Stimulated activated CD8-positive, alpha-beta memory T cell treated with anti-CD3 and anti-CD28 coated beads, Interleukin-4, amount 100 ng/mL, for 48 hours (primary cell): ENCODE data around the gene DCAF16.

ENCODE experiments used
- DNase-seq: peaks from one replicate; pipeline ENCODE4 v3.0.0-alpha.2; 2020

The DCAF16 gene

DNA sequence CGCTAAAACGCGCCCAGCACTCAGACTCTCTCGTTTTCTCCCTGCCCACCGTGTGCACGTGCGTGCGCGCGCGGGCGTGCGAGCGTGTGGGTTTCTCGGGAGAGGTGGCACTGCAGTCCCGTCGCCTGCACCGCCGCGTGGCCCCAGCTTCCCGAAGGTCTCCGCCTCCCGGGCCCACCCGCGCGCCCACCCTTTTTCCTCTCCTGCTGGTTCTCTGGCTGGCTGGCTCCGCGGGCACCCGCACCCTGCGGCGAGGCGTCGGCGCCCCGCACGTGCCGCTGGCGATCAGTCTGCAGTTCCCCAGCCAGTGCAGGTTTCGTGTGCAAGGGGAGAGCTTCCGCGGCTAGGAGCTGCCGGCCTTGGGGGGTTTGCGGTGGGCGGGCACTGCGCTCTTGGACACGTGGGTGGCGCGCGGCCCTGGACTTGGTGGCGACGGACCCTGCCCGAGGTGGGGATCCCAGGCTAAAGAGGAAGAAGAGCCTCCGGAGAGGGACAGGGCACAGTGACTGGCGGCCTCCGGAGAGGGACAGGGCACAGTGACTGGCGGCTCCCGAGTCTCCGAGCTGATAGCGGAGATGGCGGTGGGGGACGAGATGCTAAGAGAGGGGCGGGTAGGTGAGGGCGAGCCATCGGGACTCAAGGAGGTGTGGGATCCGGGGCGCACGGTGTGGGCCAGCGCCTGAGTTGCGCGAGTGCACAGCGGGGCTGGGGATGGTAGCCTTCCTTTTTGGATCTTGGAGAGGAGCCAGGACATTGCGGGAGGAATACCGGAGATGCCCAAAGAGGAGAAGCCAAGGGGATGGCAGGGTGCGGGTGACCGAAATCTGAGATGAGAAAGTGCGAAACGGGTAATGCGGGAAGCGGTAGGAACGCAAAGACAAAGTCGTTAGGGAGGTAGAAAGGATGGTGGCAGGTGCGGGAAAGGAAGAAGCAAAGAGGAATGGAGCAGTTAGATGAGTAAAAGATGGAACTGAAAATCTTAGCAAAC is 29.0 kb downstream of the DCAF16 start, which contains the start of gene FAM184B:
TSS of gene FAM184B (minus strand) at position 322 of the 988 bp plus-strand sequence. CDS start 322 bp downstream, outside the sequence.
- DNase-seq = no peak

DNA sequence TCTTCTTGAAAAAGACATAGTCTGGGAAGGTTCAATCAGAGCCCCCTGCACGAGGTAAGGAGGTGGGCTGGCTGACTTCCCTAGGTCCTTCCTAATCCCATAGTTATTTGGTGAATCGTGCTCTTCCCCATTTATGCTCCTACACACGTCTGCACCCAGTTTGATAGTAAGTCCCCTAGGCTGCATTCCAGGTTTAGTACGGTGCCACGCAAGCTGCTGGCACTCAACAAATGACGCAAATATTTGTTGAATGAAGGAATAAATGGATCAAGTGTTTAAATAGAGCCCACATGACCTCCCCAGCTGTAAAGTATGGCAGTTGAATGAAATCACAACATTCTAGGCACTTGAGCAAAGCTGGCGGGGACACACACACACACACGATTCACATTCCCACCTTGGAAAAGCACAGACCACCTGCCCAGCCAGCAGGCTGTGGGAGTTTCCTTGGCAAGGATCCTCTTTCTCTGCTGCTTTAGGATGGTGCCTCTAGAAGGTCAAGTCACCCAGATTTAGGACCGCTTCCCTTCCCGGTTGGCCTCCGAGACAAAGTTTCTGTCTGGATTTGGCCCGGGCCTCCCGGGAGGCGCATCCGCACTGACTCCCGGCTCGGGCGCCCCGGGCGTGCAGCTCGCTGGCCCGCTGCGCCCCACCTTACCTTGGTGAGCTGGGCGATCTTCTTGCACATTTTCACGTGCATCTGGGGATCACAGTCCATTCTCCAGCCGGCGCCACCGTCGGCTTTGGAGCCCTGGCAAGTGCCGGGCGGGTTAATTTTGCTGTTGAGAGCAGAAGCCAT is 29.9 kb downstream of the DCAF16 start:
- no peak for DNase-seq

DNA sequence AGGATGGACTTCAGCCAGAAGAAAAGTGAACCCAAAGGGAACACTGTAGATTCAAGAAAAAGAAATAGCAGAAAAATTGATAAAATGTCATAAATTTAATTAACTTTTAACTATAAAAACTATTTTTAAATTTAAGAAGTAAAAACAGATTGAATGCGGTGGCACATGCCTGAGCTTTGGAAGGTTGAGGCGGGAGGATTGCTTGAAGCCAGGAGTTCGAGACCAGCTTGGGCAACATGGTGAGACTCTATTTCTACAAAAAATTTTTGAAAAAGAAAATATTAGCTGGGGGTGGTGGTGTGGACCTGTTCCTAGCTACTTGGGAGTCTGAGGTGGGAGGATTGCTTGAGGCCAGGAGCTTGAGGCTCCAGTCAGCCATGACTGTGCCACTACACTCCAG is 32.1 kb downstream of the DCAF16 start:
- no peak for DNase-seq

DNA sequence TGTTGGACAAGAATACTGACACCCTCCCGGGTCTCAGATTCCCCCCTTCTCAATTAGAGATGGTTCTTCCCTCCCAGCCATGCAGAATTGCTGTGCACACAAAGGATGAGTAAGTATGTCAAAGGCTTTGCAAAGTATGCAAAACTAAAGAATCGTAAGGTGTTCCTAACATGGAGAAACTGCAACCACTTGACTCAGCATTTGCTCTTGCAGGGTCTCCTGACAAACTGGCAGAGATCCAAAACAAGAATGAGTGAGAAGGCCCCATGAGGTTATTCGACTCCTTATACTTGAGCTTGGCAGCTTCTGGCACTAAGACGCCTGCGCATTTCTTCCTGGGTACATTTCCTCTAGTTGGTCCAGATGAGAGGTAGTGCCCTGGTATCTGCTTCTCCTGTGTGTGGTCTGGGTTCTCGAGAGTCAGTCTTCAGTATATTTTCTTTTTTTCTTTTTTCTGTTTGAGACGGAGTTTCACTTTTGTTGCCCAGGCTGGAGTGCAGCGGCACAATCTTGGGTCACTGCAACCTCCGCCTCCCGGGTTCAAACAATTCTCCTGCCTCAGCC is 37.3 kb downstream of the DCAF16 start:
- DNase-seq = no peak

DNA sequence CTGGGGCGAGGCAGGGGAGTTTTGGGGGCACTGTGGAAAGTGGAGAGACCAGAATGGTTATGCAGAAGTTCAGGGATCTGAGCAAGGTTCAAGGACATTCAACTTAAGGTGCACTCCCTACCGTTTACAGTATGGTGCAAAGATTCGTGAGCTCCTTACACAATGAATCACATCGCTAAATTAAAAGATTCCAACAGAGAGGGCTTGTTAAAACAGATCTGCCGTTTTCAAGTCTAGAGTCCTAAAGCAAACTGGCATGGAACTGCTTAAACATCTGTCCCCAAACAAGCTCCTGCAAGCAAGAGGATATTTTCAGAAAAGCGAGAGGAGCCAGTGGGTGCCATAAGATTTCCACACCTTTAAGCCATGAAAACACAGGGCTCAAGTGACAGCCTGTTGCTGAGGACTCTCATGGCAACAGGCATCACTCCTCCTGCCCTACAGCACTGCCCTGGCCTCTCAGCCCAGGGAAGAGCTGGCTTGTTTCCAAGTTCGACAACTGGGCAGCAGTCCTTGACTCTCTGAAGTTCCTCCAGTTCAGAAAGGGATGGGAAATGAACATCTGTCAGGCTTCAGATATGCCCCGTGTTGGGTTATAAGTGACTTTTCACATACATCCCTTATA is 39.2 kb downstream of the DCAF16 start:
- DNase-seq = no peak

DNA sequence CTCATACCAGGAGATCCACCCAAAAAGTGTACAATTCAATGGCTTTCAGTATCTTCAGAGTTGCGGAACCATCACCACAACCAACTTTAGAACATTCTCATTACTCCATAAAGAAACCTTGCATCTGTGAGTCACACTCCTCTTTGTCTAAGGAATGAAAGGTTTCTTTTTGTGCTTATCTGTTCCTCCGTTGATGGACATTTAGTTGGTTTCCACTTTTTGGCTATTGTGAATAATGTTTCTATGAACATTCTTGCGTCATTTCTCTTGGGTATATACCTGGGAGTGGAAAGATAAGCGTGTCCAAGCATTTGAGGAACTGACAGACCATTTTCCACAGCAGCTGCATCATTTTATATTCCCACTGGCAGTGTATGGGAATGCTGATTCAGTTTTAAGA is 39.7 kb downstream of the DCAF16 start:
- no peak for DNase-seq

DNA sequence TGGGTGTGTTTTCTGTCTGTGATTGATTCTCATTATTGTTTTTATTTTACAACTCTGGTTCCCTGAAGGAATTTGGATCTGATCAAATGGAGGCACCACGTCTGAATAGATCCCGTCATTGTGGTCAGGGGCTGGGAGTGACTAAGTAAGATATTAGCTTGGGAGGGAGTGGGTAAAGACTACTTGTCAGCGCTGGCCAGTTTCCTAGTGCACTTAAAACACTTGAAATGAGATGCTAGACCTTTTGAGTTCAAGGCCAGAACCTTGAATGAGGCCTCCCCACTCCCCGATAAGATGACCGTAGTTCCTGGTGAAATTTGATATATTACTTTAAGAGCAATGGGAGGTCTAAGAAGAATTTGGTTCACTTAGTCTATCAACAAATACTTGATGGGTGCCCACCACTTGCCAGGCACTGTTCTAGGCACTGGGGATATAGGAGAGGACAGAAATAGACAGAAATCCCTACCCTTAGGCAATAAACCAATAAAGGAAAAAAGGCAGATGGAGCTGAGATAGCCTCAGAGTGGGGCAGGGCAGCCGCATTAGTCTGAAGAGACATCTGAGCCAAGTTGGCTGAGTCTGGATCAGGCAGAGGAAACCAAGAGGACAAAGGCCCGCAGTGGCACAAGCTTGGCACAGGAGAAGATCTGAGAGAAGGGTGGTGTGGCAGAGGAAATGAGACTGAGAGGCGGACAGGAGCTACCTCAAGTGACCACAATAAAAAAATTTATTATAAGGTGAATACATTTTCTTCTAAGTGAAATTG is 41.0 kb downstream of the DCAF16 start:
- no peak for DNase-seq

DNA sequence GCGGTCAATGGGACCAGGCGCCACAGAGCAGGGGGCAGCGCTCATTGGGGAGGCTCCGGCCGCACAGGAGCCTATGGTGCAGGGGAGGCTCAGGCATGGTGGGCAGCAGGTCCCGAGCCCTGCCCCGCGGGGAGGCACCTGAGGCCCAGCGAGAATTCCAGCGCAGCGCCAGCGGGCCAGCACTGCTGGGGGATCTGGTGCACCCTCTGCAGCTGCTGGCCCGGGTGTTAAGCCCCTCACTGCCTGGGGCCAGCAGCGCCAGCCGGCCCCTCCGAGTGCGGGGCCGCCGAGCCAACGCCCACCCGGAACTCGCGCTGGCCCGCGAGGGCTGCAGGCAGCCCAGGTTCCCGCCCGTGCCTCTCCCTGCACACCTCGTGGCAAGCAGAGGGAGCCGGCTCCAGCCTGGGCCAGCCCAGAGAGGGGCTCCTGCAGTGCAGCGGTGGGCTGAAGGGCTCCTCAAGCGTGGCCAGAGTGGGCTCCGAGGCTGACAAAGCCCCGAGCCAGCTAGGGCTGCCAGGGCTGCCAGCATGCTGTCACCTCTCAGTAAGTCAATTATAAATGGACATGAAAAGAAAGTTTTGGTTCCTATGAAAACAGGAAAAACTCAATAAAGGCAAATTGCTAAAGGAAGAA is 43.6 kb downstream of the DCAF16 start:
- DNase-seq = no peak

DNA sequence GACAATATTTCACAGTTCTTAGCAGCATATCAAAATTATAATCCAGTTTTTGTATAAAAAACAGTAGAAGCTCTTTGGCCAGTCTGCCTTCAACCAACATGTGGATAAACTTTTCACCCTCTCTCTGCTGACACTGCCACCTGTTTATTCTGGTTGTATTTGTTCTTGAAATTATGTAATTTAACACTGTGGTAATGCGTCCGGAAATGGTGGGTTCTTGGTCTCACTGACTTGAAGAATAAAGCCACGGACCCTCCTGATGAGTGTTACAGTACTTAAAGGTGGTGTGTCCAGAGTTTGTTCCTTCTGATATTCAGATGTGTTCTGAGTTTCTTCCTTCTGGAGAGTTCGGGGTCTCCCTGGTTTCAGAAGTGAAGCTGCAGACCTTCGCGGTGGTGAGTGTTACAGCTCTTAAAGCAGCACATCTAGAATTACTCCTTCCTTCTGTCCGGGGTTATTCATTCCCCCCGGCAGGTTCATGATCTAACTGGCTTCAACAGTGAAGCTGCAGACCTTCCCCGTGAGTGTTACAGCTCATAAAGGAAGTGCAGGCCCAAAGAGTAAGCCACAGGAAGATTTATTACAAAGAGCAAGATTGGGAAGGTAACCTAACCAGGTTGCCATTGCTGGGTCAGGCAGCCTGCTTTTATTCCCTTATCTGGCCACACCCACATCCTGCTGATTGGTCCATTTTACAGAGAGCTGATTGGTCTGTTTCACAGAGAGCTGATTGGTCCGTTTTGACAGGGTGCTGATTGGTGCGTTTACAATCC is 44.9 kb downstream of the DCAF16 start:
- DNase-seq = no peak

DNA sequence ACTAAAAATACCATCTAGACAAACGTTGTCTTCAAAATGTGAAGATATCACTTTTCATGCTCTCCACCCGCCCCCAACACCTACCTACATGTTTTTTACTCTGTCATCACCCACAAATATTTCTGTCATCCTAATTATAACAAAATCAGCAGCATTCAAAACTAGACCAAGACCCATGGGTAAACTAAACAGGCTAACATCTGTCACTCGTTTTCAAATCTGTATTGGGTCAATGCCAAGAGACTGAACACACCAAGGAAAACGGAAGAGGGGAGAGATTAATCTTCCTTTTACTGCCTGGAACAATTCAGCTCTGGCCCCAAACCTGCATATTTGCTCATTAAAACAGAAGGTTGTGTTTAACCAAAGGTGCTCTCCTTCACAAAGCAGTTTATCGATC is 46.6 kb downstream of the DCAF16 start:
- no peak for DNase-seq

DNA sequence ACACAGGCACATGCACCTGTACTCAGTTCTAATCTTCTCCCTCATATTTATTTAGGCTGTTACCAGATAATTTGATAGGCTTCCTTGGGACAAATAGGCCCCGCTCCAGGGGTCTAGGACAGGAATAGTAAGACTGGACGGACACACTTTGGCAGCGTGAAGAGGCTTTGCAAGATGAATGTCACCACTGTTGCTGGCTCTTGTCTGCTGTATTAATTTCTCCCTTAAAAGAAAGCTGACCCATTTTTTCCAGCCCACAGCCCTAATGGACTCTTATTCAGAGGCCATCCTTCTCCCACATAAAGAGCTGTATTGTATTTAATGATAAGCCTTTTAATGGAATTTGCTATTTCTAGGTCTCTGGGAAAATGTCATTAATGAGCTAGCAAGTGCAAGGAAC is 47.1 kb downstream of the DCAF16 start:
- no peak for DNase-seq

DNA sequence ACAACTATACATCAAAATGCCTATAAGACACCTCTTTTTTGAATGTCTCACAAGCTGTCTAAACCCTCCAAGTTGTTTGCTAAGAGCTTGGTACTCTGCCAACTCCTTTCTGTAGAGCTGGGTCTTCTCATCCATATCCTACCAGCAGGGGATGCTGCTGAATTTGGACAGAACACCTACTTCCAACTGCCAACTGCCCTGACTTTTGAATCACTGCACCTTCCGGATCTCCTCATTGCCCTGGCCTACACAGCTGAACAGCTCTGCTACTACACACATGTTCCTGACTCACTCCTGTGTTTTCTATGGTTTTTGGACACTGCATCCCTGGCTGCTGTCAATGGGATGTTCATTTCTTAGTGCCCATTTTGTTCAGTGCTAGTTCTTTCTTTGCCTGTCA is 47.8 kb downstream of the DCAF16 start:
- no peak for DNase-seq

DNA sequence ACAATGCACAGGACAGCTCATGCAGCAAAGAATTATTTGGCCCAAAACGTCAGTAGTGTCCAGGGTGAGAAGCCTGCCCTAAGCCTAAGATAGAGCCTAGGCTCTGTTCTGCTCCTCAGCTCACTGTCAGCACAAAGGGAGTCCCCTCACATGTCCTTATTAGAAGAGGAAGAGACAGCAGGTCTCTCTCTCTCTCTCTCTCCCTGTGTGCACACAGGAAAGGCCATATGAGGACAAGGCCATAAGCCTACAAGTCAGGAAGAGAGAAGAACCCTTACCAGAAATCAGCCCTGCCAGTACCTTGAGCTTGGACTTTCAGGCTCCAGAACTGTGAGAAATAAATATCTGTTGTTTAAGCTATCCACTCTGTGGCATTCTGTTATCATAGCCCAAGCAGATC is 49.5 kb downstream of the DCAF16 start:
- no peak for DNase-seq

DNA sequence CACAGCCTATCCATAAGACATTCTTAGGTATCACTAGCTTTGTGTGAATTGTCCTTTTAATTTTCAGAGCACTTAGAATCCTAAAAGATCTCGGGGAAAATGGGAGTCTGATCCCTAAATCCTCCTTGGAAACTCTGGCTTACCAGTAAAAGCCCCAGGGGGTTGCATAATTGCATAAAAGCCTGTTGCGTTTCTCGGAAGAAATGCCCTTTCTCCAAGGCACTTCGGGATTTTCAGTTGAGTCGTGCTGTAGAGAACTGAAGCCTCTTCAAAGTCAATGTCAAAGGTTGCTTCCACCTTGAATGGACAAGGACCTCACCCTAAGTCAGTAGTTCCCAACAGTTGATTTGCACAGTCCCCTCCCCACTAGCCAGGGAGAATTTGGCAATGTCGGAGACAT is 49.9 kb downstream of the DCAF16 start:
- DNase-seq = no peak

DNA sequence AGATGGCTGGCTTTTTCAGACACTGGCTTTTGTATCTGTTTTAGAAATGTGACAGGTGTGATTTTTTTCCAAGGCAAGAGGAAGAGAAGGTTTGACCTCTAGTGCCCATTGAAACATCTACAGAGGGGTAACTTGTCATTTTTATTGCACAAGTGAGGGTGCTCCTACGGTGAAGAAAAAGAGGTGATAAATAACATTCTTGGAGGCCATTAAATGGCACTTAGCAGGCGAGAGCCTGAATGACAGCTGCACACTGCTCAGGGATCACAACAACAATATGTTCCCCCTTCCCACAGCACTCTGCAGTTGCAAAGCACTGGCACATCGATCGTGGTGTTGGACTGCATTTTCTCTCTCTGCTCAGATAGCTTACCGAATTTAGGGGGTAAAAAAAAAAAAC is 52.1 kb downstream of the DCAF16 start:
- DNase-seq = no peak

DNA sequence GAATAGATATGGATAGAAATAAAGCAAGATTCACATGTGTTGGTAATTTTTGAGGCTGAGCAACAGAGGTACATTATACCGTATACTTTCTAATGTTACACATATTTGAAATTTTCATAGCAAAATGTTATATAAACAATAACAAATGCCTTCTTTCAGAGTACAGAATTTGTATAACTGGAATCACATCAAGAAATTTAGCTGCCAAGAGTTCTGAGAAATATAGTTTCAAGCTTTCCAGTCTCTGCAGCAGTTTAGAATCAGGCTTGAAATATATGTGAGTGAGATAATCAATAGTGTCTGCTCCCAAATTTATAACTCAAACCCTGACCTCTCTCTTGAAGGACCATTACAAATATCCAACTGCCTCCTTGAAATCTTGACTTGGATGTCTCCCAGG is 52.9 kb downstream of the DCAF16 start:
- no peak for DNase-seq

DNA sequence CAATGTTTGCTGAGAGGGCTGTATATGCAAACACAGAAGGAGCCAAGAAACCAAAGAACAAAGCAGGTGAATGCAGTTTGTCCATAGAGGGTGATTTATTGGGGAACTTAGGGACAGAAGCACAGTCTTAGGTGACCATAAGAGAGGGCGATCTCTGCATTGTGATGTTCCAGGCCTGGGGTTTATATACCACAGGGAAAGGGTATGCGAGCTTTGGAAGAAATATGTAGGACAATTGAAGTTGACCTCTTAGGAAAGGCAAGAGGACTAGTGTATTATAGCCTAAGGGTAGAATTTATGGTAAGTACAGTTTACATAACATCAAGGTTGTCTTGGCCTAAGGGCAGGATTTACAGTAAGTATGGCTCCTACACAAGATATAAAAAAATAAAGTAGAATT is 56.9 kb downstream of the DCAF16 start:
- DNase-seq = no peak
